Measurements from ENCODE around the gene FRK.

Gene FRK

DNA sequence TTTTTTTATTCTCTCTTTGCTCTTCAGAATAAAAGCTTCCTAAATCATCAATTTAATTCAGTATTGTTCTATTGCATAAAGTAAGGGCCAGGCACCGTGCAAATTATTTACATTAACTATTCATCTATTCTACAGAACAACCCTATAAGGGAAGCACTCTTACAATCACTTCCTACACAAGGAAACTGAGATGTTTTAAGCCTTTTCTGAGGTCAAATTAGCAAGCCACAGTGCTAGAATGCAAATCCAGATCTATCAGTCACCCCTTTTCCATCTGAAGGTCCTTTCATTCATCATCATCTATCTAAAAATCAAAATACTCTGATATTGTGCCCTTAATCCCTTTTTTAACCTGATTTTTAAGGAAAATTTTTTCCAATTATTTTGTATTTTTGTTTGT lies 31.2 kb downstream of the FRK start:
- Histone ChIP-seq H3K4me1 (ENCODE audit: control insufficient read depth, insufficient read depth, low read length) (peaks cover 7% of the 10 kb centered on the region), H3K4me3 (ENCODE audit: low read length) (no peak overlapping the region), H3K27me3 (ENCODE audit: control insufficient read depth, insufficient read depth, low read length) (no peaks in the 10 kb centered on the region), H3K4me2 (ENCODE audit: low read length) (no peak overlapping the region), H3K9ac (ENCODE audit: low read depth, low read length) (no peak overlapping the region), H3K36me3 (ENCODE audit: insufficient read depth, low read length) (no peaks in the 10 kb centered on the region), H3K9me3 (replicated peaks; ENCODE audit: low read length) (no peaks in the 10 kb centered on the region)

DNA sequence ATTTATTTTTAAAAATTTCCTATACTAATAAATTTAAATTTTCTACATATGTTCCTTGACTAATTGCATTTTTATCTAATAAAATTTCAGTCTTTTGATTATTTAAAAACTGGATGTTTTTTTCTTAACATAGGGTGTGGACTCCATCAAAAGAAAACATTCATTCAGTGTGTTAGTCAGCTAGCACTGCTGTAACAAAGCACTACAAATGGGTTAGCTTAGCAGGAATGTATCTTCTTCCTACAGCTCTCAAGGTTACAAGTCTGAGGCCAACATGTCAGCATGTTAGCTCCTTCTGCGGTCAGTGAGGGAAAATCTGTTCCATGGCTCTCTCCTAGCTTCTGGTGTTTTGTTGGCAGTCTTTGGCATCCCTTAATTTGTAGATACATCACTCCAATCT lies 32.5 kb downstream of the FRK start:
- no peaks in the 10 kb centered on the region for H3K9me3 ChIP-seq (replicated peaks; ENCODE audit: low read length)
- no peaks in the 10 kb centered on the region for H3K27me3 ChIP-seq (ENCODE audit: control insufficient read depth, insufficient read depth, low read length)
- H3K4me1 ChIP-seq (ENCODE audit: control insufficient read depth, insufficient read depth, low read length), result no peaks in the 10 kb centered on the region

DNA sequence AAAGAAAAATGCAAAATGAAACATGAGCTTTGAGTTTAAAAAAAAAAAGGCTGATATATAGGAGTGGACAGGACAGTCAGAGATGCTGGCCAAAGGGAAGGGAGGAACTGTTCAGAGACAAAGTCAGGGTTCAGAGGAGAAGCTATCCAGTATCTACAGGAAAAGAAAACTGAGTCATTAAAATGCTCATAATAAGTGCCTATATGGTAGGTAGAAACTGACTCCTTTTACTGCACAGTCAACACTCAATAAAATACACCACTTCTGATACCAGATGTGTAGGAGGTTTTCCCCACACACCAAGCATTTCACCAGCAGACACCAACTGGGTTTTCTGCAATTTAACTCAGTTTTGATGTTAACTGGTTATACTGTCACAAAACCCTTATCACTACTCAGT lies 32.9 kb downstream of the FRK start:
- no peaks in the 10 kb centered on the region for H3K4me1 ChIP-seq (ENCODE audit: control insufficient read depth, insufficient read depth, low read length)
- H3K9me3 ChIP-seq (replicated peaks; ENCODE audit: low read length), result no peaks in the 10 kb centered on the region
- H3K4me2 ChIP-seq (ENCODE audit: low read length), result no peak overlapping the region
- H3K27me3 ChIP-seq (ENCODE audit: control insufficient read depth, insufficient read depth, low read length), result no peaks in the 10 kb centered on the region
- H3K4me3 ChIP-seq (ENCODE audit: low read length), result no peak overlapping the region
- no peaks in the 10 kb centered on the region for H3K36me3 ChIP-seq (ENCODE audit: insufficient read depth, low read length)
- H3K9ac ChIP-seq (ENCODE audit: low read depth, low read length), result no peak overlapping the region

More for the DNA sequence above, 32.5 kb downstream of the FRK start:
- no peak overlapping the region for H3K9ac ChIP-seq (ENCODE audit: low read depth, low read length)
- no peak overlapping the region for H3K4me2 ChIP-seq (ENCODE audit: low read length)
- H3K4me3 ChIP-seq (ENCODE audit: low read length), result no peak overlapping the region
- no peaks in the 10 kb centered on the region for H3K36me3 ChIP-seq (ENCODE audit: insufficient read depth, low read length)

DNA sequence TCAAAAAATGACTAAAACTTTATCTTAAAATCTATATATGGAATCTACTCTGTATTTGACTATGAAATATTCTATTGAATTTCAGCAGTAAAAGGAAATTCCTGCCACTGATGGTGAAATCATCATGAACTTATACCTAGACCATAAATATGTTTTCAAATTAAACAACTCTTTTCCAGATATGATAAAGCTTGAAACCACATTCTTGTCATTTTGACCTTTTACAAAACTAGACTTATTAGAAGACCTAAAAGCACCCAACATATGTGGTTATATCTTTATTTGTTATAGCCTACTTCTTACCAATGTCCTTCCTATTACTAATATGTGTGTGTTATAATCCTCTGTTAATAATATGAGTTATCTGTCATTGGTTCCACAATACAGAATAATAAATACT lies 35.3 kb downstream of the FRK start:
- Histone ChIP-seq H3K9ac (ENCODE audit: low read depth, low read length) (no peak overlapping the region), H3K9me3 (replicated peaks; ENCODE audit: low read length) (no peaks in the 10 kb centered on the region), H3K4me1 (ENCODE audit: control insufficient read depth, insufficient read depth, low read length) (no peaks in the 10 kb centered on the region), H3K27me3 (ENCODE audit: control insufficient read depth, insufficient read depth, low read length) (no peaks in the 10 kb centered on the region), H3K4me2 (ENCODE audit: low read length) (no peak overlapping the region), H3K36me3 (ENCODE audit: insufficient read depth, low read length) (no peaks in the 10 kb centered on the region), H3K4me3 (ENCODE audit: low read length) (no peak overlapping the region)

DNA sequence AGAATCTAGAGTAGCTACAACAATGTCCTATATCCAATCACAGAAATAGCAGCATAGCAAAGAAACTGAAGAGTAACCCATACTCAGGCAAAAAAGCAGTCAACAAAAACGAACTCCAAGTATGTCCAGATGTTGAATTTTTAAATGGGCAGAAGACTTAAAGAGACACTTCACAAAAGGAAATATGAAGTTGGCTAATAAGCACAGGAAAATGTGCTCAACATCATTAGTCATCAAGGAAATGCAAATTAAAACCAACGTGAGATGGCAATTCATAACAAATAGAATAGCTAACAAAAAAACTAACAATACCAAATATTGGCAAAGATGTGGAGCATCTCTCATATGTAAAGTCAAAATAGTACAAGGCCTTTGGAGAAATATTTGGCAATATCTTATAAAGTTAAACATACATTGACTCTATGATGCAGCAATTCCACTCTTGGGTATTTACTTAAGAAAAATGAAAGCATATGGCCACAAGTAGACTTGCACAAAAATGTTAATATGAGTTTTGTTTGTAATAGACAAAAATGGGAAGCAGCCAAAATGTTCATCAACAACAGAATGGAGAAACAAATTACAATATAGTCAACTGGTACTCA lies 37.7 kb downstream of the FRK start:
- Histone ChIP-seq H3K27me3 (ENCODE audit: control insufficient read depth, insufficient read depth, low read length) (no peaks in the 10 kb centered on the region), H3K4me1 (ENCODE audit: control insufficient read depth, insufficient read depth, low read length) (no peaks in the 10 kb centered on the region), H3K9ac (ENCODE audit: low read depth, low read length) (no peak overlapping the region), H3K4me3 (ENCODE audit: low read length) (no peak overlapping the region), H3K9me3 (replicated peaks; ENCODE audit: low read length) (no peaks in the 10 kb centered on the region), H3K4me2 (ENCODE audit: low read length) (no peak overlapping the region), H3K36me3 (ENCODE audit: insufficient read depth, low read length) (no peaks in the 10 kb centered on the region)

DNA sequence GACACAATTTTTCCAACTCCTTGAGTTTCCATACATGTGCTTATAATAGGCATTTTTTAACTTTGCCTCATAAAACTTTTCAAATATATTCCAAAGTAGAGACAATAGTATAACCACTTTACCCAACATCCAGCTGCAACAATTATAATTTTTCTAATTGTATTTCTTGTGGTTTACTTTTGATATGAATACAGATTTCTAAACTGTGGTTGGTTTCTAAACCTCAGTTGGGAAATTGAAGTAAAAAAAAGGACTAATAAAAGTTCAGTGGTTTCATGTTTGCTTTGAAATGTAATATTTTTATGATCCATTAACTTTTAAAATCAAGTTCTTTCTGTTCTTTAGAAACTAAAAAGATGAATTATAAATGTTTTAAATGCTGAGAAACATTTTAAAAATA lies 40.0 kb downstream of the FRK start:
- Histone ChIP-seq H3K4me2 (ENCODE audit: low read length) (no peak overlapping the region), H3K9ac (ENCODE audit: low read depth, low read length) (no peak overlapping the region), H3K4me1 (ENCODE audit: control insufficient read depth, insufficient read depth, low read length) (peaks cover 12% of the 10 kb centered on the region), H3K27me3 (ENCODE audit: control insufficient read depth, insufficient read depth, low read length) (no peaks in the 10 kb centered on the region), H3K36me3 (ENCODE audit: insufficient read depth, low read length) (no peaks in the 10 kb centered on the region), H3K4me3 (ENCODE audit: low read length) (no peak overlapping the region), H3K9me3 (replicated peaks; ENCODE audit: low read length) (no peaks in the 10 kb centered on the region)

GRCh38 chr6:116019428-116019827 lies 41.3 kb downstream of the FRK start:
- Histone ChIP-seq H3K4me3 (ENCODE audit: low read length) (no peak overlapping the region), H3K9ac (ENCODE audit: low read depth, low read length) (no peak overlapping the region)

DNA sequence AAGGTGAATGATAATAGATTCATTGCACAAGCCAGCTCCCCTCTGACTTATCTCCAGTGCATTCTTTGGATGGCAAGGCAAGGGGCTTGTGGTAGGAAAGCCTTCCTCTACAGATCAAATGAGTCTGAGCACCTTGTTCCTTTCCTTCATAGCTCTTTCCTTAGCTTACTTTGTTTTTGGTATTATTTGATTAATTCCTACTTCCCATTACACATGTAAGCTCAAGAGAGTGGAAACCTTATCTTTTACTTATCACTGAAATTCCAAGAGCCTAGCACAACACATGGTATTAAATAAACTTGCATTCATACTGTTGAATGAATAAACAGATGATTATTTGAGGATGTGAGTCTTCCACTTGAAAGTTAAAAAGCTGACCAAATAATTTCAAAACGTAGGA lies 41.7 kb downstream of the FRK start:
- no peaks in the 10 kb centered on the region for H3K27me3 ChIP-seq (ENCODE audit: control insufficient read depth, insufficient read depth, low read length)
- H3K4me2 ChIP-seq (ENCODE audit: low read length), result no peak overlapping the region
- no peak overlapping the region for H3K4me3 ChIP-seq (ENCODE audit: low read length)
- H3K9ac ChIP-seq (ENCODE audit: low read depth, low read length), result no peak overlapping the region
- H3K4me1 ChIP-seq (ENCODE audit: control insufficient read depth, insufficient read depth, low read length), result peaks cover 12% of the 10 kb centered on the region
- H3K9me3 ChIP-seq (replicated peaks; ENCODE audit: low read length), result no peaks in the 10 kb centered on the region
- H3K36me3 ChIP-seq (ENCODE audit: insufficient read depth, low read length), result no peaks in the 10 kb centered on the region

More at GRCh38 chr6:116019428-116019827, 41.3 kb downstream of the FRK start:
- peaks cover 12% of the 10 kb centered on the region for H3K4me1 ChIP-seq (ENCODE audit: control insufficient read depth, insufficient read depth, low read length)
- no peak overlapping the region for H3K4me2 ChIP-seq (ENCODE audit: low read length)
- H3K27me3 ChIP-seq (ENCODE audit: control insufficient read depth, insufficient read depth, low read length), result no peaks in the 10 kb centered on the region
- no peaks in the 10 kb centered on the region for H3K36me3 ChIP-seq (ENCODE audit: insufficient read depth, low read length)
- H3K9me3 ChIP-seq (replicated peaks; ENCODE audit: low read length), result no peaks in the 10 kb centered on the region

DNA sequence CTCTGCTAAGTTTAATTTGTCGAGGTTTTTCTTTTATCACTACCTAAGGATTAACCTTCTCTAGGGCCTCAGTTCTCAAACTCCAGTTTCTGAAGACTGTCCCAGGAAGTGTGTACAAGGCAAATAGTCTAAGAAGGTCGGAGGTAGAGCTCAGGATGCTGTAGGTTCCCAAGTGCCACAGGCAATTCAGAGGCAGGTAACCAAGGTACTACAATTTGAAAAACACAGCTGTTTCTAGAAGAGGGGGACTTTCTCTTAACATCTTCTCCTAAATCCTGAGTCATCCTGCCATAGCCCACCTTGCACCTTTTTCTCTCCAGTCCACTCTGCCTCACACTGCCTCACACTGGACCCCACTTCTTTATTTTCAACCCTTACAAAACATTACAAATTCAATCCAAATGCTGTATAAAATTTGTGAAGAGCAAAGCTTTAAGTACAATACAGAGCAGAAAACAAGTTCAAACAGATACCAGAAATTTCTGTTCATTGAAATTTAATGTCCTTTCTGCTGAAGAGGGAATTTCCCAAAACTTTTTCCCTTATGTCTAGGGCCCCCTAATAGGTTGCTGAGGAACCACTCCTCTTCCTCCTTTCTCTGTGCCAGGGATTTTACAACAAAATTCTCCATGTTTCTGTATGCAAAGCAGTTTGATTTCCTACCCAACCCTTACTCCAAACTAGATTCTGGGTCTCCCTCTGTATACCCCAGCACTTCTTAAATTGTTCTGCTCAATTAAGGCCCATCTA lies 43.0 kb downstream of the FRK start:
- no peak overlapping the region for H3K9ac ChIP-seq (ENCODE audit: low read depth, low read length)
- H3K9me3 ChIP-seq (replicated peaks; ENCODE audit: low read length), result no peaks in the 10 kb centered on the region
- no peaks in the 10 kb centered on the region for H3K27me3 ChIP-seq (ENCODE audit: control insufficient read depth, insufficient read depth, low read length)
- peak overlapping the region; percentile 54 for H3K4me2 ChIP-seq (ENCODE audit: low read length)
- H3K36me3 ChIP-seq (ENCODE audit: insufficient read depth, low read length), result no peaks in the 10 kb centered on the region
- no peak overlapping the region for H3K4me3 ChIP-seq (ENCODE audit: low read length)
- H3K4me1 ChIP-seq (ENCODE audit: control insufficient read depth, insufficient read depth, low read length), result peaks cover 17% of the 10 kb centered on the region

- Histone ChIP-seq H3K9me3 (replicated peaks; ENCODE audit: low read length) (no peaks in the 10 kb centered on the region), H3K36me3 (ENCODE audit: insufficient read depth, low read length) (no peaks in the 10 kb centered on the region), H3K4me2 (ENCODE audit: low read length) (peak overlapping the region; percentile 54), H3K4me1 (ENCODE audit: control insufficient read depth, insufficient read depth, low read length) (peaks cover 24% of the 10 kb centered on the region), H3K4me3 (ENCODE audit: low read length) (no peak overlapping the region), H3K27me3 (ENCODE audit: control insufficient read depth, insufficient read depth, low read length) (no peaks in the 10 kb centered on the region), H3K9ac (ENCODE audit: low read depth, low read length) (no peak overlapping the region)
Observed at GRCh38 chr6:116016846-116017545, 43.7 kb downstream of the FRK start.

DNA sequence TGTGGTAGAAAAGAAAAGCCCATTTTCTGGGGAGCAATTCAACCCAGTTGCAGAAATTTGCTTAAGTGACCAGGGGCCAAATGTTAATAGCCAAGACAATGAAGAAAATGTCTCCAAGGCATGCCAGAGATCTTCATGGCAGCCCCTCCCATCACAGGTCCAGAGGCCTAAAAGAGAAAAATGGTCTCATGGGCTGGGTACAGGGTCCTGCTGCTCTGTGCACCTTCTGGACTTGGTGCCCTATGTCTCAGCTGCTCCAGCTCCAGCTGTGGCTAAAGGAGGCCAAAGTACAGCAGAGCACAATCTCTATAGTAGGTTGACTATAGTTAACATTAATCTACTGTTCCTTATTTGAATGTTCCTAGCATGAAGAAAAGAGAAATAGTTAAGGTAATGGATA lies 44.7 kb downstream of the FRK start:
- Histone ChIP-seq H3K36me3 (ENCODE audit: insufficient read depth, low read length) (no peaks in the 10 kb centered on the region), H3K4me2 (ENCODE audit: low read length) (no peak overlapping the region), H3K27me3 (ENCODE audit: control insufficient read depth, insufficient read depth, low read length) (no peaks in the 10 kb centered on the region), H3K4me1 (ENCODE audit: control insufficient read depth, insufficient read depth, low read length) (peaks cover 24% of the 10 kb centered on the region), H3K9me3 (replicated peaks; ENCODE audit: low read length) (no peaks in the 10 kb centered on the region), H3K4me3 (ENCODE audit: low read length) (no peak overlapping the region), H3K9ac (ENCODE audit: low read depth, low read length) (no peak overlapping the region)
